H1 (cell line): Measurements from ENCODE around the gene AP5S1. TPM values are rescaled to one million over a fixed set of nuclear protein-coding genes. Genes with fewer than 3 reads are reported as not detected.

Source experiments
- CTCF ChIA-PET: fragments of 300-600 bp; sonication (Branson Sonifier 250); formaldehyde crosslinking; loops from one replicate; lab custom pipeline; 2021; ENCODE audit not compliant: partially characterized antibody; lab: Charles Lee
- POLR2A ChIA-PET: fragments of 300-600 bp; sonication (Branson Sonifier 250); formaldehyde crosslinking; loops from one replicate; lab custom pipeline; 2021; ENCODE audit warnings: inconsistent platforms; ENCODE audit not compliant: partially characterized antibody; lab: Charles Lee
- DNase-seq, 2 experiments: peaks; one replicate each; pipeline versions ENCODE4 v3.0.0 to v3.0.0-alpha.2; 2010 to 2022; ENCODE audit warnings: low spot score in 2 of 2, low read depth in 1 of 2, mixed read lengths in 1 of 2
- FAIRE-seq: peaks from 2 replicates; lab custom pipeline; 2011; peaks lifted over from hg19 to GRCh38; lab: Jason Lieb, UNC
- H2AFZ ChIP-seq: 2 replicates; pipeline ENCODE4 v1.8.1; 2012; ENCODE audit warnings: low read length, inconsistent platforms
- H2AK5ac ChIP-seq: 2 replicates; pipeline ENCODE4 v1.6.1; 2013; ENCODE audit warnings: low read depth, low read length
- H2BK120ac ChIP-seq: replicated peaks from 2 replicates; pipeline ENCODE3; 2013; ENCODE audit warnings: low read depth, low read length, inconsistent platforms
- H2BK12ac ChIP-seq: 2 replicates; pipeline ENCODE4 v1.6.1; 2013; ENCODE audit warnings: low read depth, low read length
- H2BK15ac ChIP-seq: 2 replicates; pipeline ENCODE4 v1.6.1; 2013; ENCODE audit warnings: low read length
- H2BK20ac ChIP-seq: 2 replicates; pipeline ENCODE4 v1.6.1; 2013; ENCODE audit warnings: low read length
- H2BK5ac ChIP-seq: 2 replicates; pipeline ENCODE4 v1.6.1; 2013; ENCODE audit warnings: low read depth, low read length
- H3K14ac ChIP-seq: 2 replicates; pipeline ENCODE4 v1.6.1; 2013; ENCODE audit warnings: inconsistent platforms; ENCODE audit not compliant: insufficient read length
- H3K18ac ChIP-seq: 2 replicates; pipeline ENCODE4 v1.6.1; 2013; ENCODE audit warnings: low read length; ENCODE audit errors: extremely low read depth
- H3K23ac ChIP-seq: 2 replicates; pipeline ENCODE4 v1.6.1; 2013; ENCODE audit warnings: inconsistent platforms; ENCODE audit not compliant: insufficient read length
- H3K23me2 ChIP-seq: 2 replicates; pipeline ENCODE4 v1.6.1; 2013; ENCODE audit warnings: low read depth, low read length
- H3K27ac ChIP-seq: 2 replicates; pipeline ENCODE4 v1.6.1; 2011; ENCODE audit warnings: low read depth, low read length, inconsistent platforms
- H3K27me3 ChIP-seq, 4 experiments: replicated peaks in 1 of 4; 1 replicate in 1 of 4; 2 replicates in 3 of 4; pipeline versions ENCODE4 v1.6.1 to v1.8.1; 2011 to 2013; ENCODE audit warnings: low read length in 3 of 4, mild to moderate bottlenecking in 3 of 4, inconsistent platforms in 2 of 4, mixed read lengths in 2 of 4, moderate library complexity in 1 of 4; ENCODE audit not compliant: control insufficient read depth in 3 of 4, insufficient read depth in 3 of 4; ENCODE audit errors: extremely low read depth in 1 of 4
- H3K36me3 ChIP-seq, 4 experiments: 2 replicates each; pipeline versions ENCODE4 v1.6.1 to v1.8.1; 2011 to 2013; ENCODE audit warnings: mild to moderate bottlenecking in 4 of 4, low read length in 3 of 4, moderate library complexity in 2 of 4, control low read depth in 1 of 4, inconsistent platforms in 1 of 4; ENCODE audit not compliant: insufficient read depth in 4 of 4, control insufficient read depth in 2 of 4
- H3K4ac ChIP-seq: replicated peaks from 2 replicates; pipeline ENCODE3; 2013; ENCODE audit warnings: low read length, low read depth, mixed read lengths, inconsistent platforms; ENCODE audit not compliant: insufficient read length
- H3K4me1 ChIP-seq, 4 experiments: replicated peaks in 1 of 4; 1 replicate in 1 of 4; 2 replicates in 3 of 4; pipeline versions ENCODE4 v1.6.1 to v1.8.1; 2011 to 2013; ENCODE audit warnings: low read length in 3 of 4, inconsistent platforms in 2 of 4, mixed read lengths in 1 of 4; ENCODE audit not compliant: insufficient read depth in 4 of 4, control insufficient read depth in 3 of 4
- H3K4me2 ChIP-seq, 2 experiments: 2 replicates each; pipeline versions ENCODE4 v1.6.1 to v1.8.1; 2011 to 2013; ENCODE audit warnings: low read depth in 2 of 2, low read length in 2 of 2, control low read depth in 1 of 2, inconsistent platforms in 1 of 2, mild to moderate bottlenecking in 1 of 2; ENCODE audit not compliant: insufficient read depth in 1 of 2
- H3K4me3 ChIP-seq, 4 experiments: fragments of 200-600, 300-600 bp in 1 of 4; sonication (generic), shearing (Covaris generic), sonication (Bioruptor Twin) in 1 of 4; 2 replicates each; pipeline versions ENCODE4 v1.5.1 to v1.8.1; 2011 to 2016; ENCODE audit warnings: low read length in 4 of 4, low read depth in 3 of 4, control low read depth in 2 of 4, inconsistent platforms in 2 of 4, mild to moderate bottlenecking in 2 of 4, mixed read lengths in 1 of 4, moderate library complexity in 1 of 4; ENCODE audit not compliant: insufficient read depth in 2 of 4; ENCODE audit errors: extremely low read depth in 1 of 4
- H3K56ac ChIP-seq: replicated peaks from 2 replicates; pipeline ENCODE3; 2013; ENCODE audit warnings: low read depth, mild to moderate bottlenecking, mixed read lengths, low read length, inconsistent platforms; ENCODE audit not compliant: insufficient read length
- H3K79me1 ChIP-seq: 2 replicates; pipeline ENCODE4 v1.6.1; 2013; ENCODE audit warnings: low read depth, low read length, control low read depth
- H3K79me2 ChIP-seq, 2 experiments: 2 replicates each; pipeline versions ENCODE4 v1.6.1 to v1.8.1; 2012 to 2013; ENCODE audit warnings: low read length in 2 of 2, mild to moderate bottlenecking in 2 of 2, inconsistent platforms in 1 of 2; ENCODE audit not compliant: insufficient read depth in 2 of 2, control insufficient read depth in 1 of 2
- H3K9ac ChIP-seq, 4 experiments: replicated peaks in 1 of 4; 1 replicate in 1 of 4; 2 replicates in 3 of 4; pipeline versions ENCODE4 v1.6.1 to v1.8.1; 2011 to 2013; ENCODE audit warnings: low read depth in 3 of 4, low read length in 3 of 4, control low read depth in 2 of 4, mild to moderate bottlenecking in 2 of 4, moderate library complexity in 2 of 4, inconsistent platforms in 1 of 4; ENCODE audit errors: extremely low read depth in 1 of 4
- H3K9me3 ChIP-seq, 2 experiments: 2 replicates each; pipeline versions ENCODE4 v1.6.1 to v1.8.1; 2012 to 2013; ENCODE audit warnings: mild to moderate bottlenecking in 2 of 2, moderate library complexity in 2 of 2, control low read depth in 1 of 2, inconsistent platforms in 1 of 2, low read depth in 1 of 2, low read length in 1 of 2, mixed read lengths in 1 of 2; ENCODE audit not compliant: insufficient read depth in 2 of 2
- H4K20me1 ChIP-seq, 2 experiments: replicated peaks in 1 of 2; 2 replicates each; pipeline versions ENCODE3 to v1.8.1; 2011 to 2013; ENCODE audit warnings: inconsistent platforms in 2 of 2, low read length in 2 of 2, mild to moderate bottlenecking in 1 of 2; ENCODE audit not compliant: insufficient read depth in 2 of 2, control insufficient read depth in 1 of 2
- H4K5ac ChIP-seq: 2 replicates; pipeline ENCODE4 v1.6.1; 2013; ENCODE audit warnings: low read length, low read depth, mixed read lengths, inconsistent platforms; ENCODE audit not compliant: insufficient read length
- H4K8ac ChIP-seq: 2 replicates; pipeline ENCODE4 v1.8.0; 2013; ENCODE audit warnings: mild to moderate bottlenecking, moderate library complexity, low read length, inconsistent platforms; ENCODE audit not compliant: insufficient read depth; ENCODE audit errors: extremely low read depth
- H4K91ac ChIP-seq: replicated peaks from 2 replicates; pipeline ENCODE3; 2013; ENCODE audit warnings: low read length, mixed read lengths, inconsistent platforms; ENCODE audit not compliant: insufficient read length
- ASH2L ChIP-seq: fragments of 200-600, 300-600 bp; sonication (generic); IDR thresholded peaks from one replicate; pipeline ENCODE4 v1.7.1; 2017; ENCODE audit warnings: low read length
- BACH1 ChIP-seq: IDR thresholded peaks from 2 replicates; pipeline ENCODE4 v1.6.1; 2012; ENCODE audit warnings: low read length, improper control_type of control experiment
- BCL11A ChIP-seq, 2 experiments: IDR thresholded peaks; one replicate each; pipeline ENCODE4 v1.6.1; 2011; ENCODE audit warnings: low read depth in 2 of 2, low read length in 2 of 2, mild to moderate bottlenecking in 2 of 2
- CEBPB ChIP-seq: IDR thresholded peaks from 2 replicates; pipeline ENCODE4 v1.6.1; 2012; ENCODE audit warnings: low read depth, low read length
- CHD2 ChIP-seq: IDR thresholded peaks from 2 replicates; pipeline ENCODE4 v1.6.1; 2012; ENCODE audit warnings: low read length, improper control_type of control experiment
- JUND ChIP-seq: IDR thresholded peaks from 2 replicates; pipeline ENCODE4 v1.6.1; 2011; ENCODE audit warnings: mild to moderate bottlenecking, improper control_type of control experiment, low read length
- MAFK ChIP-seq: IDR thresholded peaks from 2 replicates; pipeline ENCODE4 v1.6.1; 2012; ENCODE audit warnings: low read depth, mild to moderate bottlenecking, improper control_type of control experiment, low read length
- NANOG ChIP-seq: IDR thresholded peaks from 2 replicates; pipeline ENCODE4 v1.6.1; 2011; ENCODE audit warnings: low read length, low read depth, mild to moderate bottlenecking, inconsistent platforms; ENCODE audit not compliant: insufficient read depth, poor library complexity, severe bottlenecking
- PHF8 ChIP-seq: fragments of 200-600 bp; sonication (generic); conservative IDR thresholded peaks from 2 replicates; pipeline ENCODE4 v1.7.1; 2012; ENCODE audit warnings: low read depth, mild to moderate bottlenecking, inconsistent platforms, low read length, moderate library complexity
- RFX5 ChIP-seq: IDR thresholded peaks from 2 replicates; pipeline ENCODE4 v1.6.1; 2011; ENCODE audit warnings: low read depth, low read length, improper control_type of control experiment, borderline replicate concordance
- RNF2 ChIP-seq: fragments of 200-900, 300-1000 bp; sonication (generic); IDR thresholded peaks from 2 replicates; pipeline ENCODE4 v1.7.1; 2016; ENCODE audit warnings: borderline replicate concordance, low read depth, mild to moderate bottlenecking, antibody characterized with exemption, low read length; ENCODE audit not compliant: poor library complexity, severe bottlenecking; ENCODE audit errors: missing control alignments
- SAP30 ChIP-seq: fragments of 300-600 bp; sonication (generic); IDR thresholded peaks from 2 replicates; pipeline ENCODE4 v1.7.1; 2012; ENCODE audit warnings: low read length, moderate library complexity, mild to moderate bottlenecking, inconsistent platforms; ENCODE audit not compliant: insufficient read depth, insufficient replicate concordance
- SUZ12 ChIP-seq: fragments of 200-600 bp; sonication (generic); IDR thresholded peaks from 2 replicates; pipeline ENCODE4 v1.6.1; 2012; ENCODE audit warnings: mild to moderate bottlenecking, inconsistent platforms, low read length, moderate library complexity, mixed read lengths
- TBP ChIP-seq: IDR thresholded peaks from 2 replicates; pipeline ENCODE4 v1.6.1; 2011; ENCODE audit warnings: low read depth, low read length, improper control_type of control experiment
- WGBS, 2 experiments: shearing (Covaris generic) in 1 of 2; methylation state at CpG; one replicate each; pipeline versions ENCODE4 v1.1.6 to v1.1.7; 2013 to 2015; ENCODE audit warnings: low lambda C conversion rate in 2 of 2, mixed read lengths in 2 of 2, inconsistent platforms in 1 of 2, low coverage in 1 of 2, missing lambda C conversion rate in 1 of 2; ENCODE audit not compliant: insufficient replicate concordance in 2 of 2, insufficient coverage in 1 of 2, insufficient read length in 1 of 2; ENCODE audit errors: extremely low coverage in 1 of 2, missing lambda C conversion rate in 1 of 2; 5-methylcytosine and 5-hydroxymethylcytosine counted together
- polyA plus RNA-seq, 7 experiments: library from polyadenylated mRNA; depleted of rRNA in 3 of 7; stranded (reverse) in 5 of 7; unstranded in 2 of 7; fragments of >200 nt in 5 of 7; fragments of 200-250 nt in 2 of 7; gene quantifications; 1 replicate in 5 of 7; 2 replicates in 1 of 7; 4 replicates in 1 of 7; pipeline versions ENCODE4 v1.2.1 to v1.2.3, GENCODE V29; 2011 to 2013; ENCODE audit warnings: missing spikeins in 2 of 7, mixed read lengths in 2 of 7
- total RNA-seq: library from RNA; stranded (reverse); fragmentation: NEBNext Ultra II Directional; extraction: Animal tissue kit (Norgen Biotek cat#: 25700); gene quantifications from 2 replicates; pipeline ENCODE4 v1.2.1, GENCODE V29; 2021

Gene AP5S1
- total and polyA plus RNA-seq, 2 of the 8 experiments (the other 6 are each of a cell fraction or from before 2014, with no cell fraction given) = 3.3 to 3.7 TPM

DNA sequence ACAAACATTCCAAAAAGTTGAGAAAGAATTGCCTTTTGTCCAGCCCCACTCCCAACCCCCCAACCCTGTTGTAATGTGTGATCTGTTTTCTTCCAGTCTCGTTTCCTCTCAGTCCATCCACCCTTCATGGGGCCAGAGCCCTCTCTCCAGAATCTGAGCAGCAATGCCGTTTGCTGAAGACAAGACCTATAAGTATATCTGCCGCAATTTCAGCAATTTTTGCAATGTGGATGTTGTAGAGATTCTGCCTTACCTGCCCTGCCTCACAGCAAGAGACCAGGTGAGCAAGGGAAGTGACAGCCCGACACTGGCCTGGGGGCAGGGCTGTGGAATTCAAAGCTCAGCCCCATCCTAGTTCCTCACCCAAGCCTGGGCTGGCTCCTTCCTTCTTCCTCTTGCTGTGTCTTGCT, 34.1 kb downstream of the AP5S1 start:
- Histone ChIP-seq H4K8ac (no peak overlapping the region), H2BK20ac (no peak overlapping the region), H2BK5ac (no peak overlapping the region), H3K9me3 (no peaks in the 10 kb centered on the region), H2BK120ac (no peak overlapping the region), H2AFZ (no peak overlapping the region), H3K79me1 (no peaks in the 10 kb centered on the region), H3K23me2 (no peaks in the 10 kb centered on the region), H2BK15ac (no peak overlapping the region), H3K4me2 (no peak overlapping the region), H4K20me1 (peaks cover 3 to 5% of the 10 kb centered on the region in 2 experiments), H2AK5ac (no peak overlapping the region), H3K56ac (no peak overlapping the region), H2BK12ac (no peak overlapping the region), H3K4me1 (no peaks in the 10 kb centered on the region; a peak in 1 of 7 replicates), H4K5ac (no peak overlapping the region), H3K9ac (no peak overlapping the region), H3K27me3 (no peaks in the 10 kb centered on the region), H3K4me3 (no peak overlapping the region), H3K14ac (no peak overlapping the region), H3K4ac (no peak overlapping the region), H3K36me3 (peaks cover 0 to 3% (median 1%) of the 10 kb centered on the region in 4 experiments; a peak in 2 of 8 replicates), H3K23ac (no peak overlapping the region), H3K27ac (no peak overlapping the region), H3K79me2 (no peaks in the 10 kb centered on the region), H4K91ac (no peak overlapping the region), H3K18ac (no peak overlapping the region)
- POLR2A ChIA-PET = interaction anchor here (0.6 to 2.9 kb wide), 12 partner anchors 11 to 237 kb away, joined by 3 to 9 read pairs (median 4); partner anchors contain the start of gene CENPB
- FAIRE-seq (no peak), DNase-seq (no peak)
- CTCF ChIA-PET = interaction anchor here (0.6 to 6.4 kb wide), 37 partner anchors 9 to 1270 kb away, joined by 3 to 55 read pairs (median 5); partner anchors contain the start of genes AP5S1, CDC25B, CENPB and SPEF1
- 87% methylated on average over 4 of the region's 4 CpGs; no CpG with 5 or more reads in 1 of the 2 experiments for WGBS, 2 experiments
- TF ChIP-seq CEBPB (no peak), BACH1 (no peak), SAP30 (no peak), PHF8 (no peak), CHD2 (no peak), SUZ12 (no peak), RNF2 (no peak), JUND (no peak), NANOG (no peak), ASH2L (no peak), RFX5 (no peak), BCL11A (IDR thresholded peaks at IDR 0.05; ENCODE audit: low read depth in 2 of 2, low read length in 2 of 2) (no peak), TBP (no peak), MAFK (no peak)
